Measurements from ENCODE around the gene KPNB1.

DNA sequence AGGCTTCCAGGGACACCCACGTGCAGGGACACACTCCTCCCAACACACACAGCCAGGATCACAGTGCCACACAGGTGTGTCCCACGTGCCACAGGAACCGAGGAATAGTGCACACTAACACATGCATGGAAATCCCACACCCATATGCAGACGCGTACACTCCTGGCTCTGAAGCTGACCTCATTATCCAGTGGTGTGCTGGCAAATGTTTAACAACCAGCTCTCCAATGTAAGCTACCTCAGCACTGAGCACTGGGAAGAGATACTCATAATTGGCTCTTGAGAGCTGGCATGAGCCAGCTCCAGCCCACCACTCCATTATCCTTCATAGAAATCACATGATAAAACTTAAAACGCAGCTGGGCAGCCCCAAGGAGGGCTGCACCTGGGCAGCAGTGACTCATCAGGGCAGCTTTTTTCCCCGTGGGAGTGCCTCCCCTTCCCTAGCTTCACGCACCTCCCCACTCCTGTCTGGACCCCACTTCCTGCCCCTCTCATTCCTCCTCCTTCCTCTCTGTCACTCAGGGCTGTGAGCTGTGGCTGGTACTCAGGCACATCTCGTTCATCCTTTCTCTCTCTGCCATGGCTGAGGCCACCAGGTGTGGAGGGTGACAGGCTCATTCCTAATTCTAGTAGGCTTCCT lies 68.4 kb downstream of the KPNB1 start:
- TF ChIP-seq CTCF (IDR thresholded peaks at IDR 0.05 in 8 of 11, conservative IDR thresholded peaks at IDR 0.05 in 3 of 11), result no peak
- TF ChIP-seq POLR2AphosphoS5 (IDR thresholded peaks at IDR 0.05), result no peak

Data from spleen (tissue), 7 donors.